HG03175 (cell line): ENCODE data around the gene CCNG1.
A peak's percentile ranks its signal among the peaks of the same experiment; 100 is the strongest.
"Not testable (repeated sequence)": the region's sequence is repeated elsewhere in the genome, so short reads cannot be mapped to it uniquely, and the experiment has no call there.

ENCODE experiments used
- ATAC-seq: cut with Tn5 transposase; IDR thresholded peaks from one replicate; pipeline ENCODE4 v1.9.1; 2021; ENCODE audit warnings: mild to moderate bottlenecking, moderate library complexity; ENCODE audit not compliant: unreplicated experiment

The CCNG1 gene

GRCh38 chr5:163440954-163441353 is 3.6 kb downstream of the CCNG1 start:
- ATAC-seq, result no peak

DNA sequence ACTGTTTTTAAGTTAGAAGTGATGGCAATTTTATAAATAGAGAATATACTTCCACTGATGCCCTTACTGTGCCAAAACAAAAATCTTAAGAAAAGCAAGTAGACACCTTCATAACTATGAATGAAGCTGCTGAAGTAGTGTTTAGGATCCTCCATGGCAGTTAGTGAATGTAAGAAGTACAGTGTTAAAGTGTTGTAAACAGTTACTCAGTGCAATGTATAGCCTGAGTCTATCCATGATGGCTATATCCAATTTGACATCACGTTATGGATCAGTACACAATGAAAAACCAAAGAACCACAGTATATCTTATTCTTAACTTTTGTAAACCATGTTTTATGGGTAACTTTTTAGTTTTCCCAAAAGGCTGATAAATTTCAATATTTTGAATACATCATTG is 7.1 kb downstream of the CCNG1 start:
- no peak for ATAC-seq

DNA sequence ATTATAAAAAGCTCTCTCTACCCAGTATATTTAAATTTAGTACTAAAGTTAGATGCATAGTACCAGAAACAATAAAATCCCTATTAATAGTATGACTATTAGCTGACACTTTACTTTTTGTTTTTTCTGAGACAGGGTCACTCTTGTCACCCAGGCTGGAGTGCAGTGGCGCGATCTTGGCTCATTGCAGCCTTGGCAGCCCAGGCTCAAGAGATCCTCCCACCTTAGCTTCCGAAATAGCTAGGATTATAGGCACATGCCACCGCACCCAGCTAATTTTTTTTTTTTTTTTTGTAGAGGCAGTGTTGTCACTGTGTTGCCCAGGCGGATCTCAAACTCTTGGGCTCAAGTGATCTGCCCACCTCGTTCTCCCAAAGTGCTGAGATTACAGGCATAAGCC is 8.0 kb downstream of the CCNG1 start:
- ATAC-seq, result no peak

- ATAC-seq, result no peak
Measured at GRCh38 chr5:163447191-163447590, 9.8 kb downstream of the CCNG1 start.

GRCh38 chr5:163447875-163448274 is 10.5 kb downstream of the CCNG1 start:
- no peak for ATAC-seq

DNA sequence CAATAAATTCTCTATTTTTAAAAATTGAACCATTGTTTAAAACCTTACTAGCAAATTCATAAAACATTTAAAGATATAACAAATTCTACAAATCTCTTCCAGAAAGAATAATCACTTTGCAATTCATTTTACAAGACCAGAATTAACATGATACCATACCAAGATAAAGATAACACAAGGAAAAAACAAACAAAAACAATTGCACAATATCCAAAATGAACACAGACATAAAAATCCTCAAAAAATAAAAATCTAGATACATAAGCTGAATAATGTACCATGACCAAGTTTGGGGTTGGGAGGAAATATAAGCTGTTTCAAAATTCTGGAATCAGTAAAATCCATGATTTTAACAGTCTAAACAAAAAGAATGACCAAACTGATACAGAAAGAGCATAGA is 11.1 kb downstream of the CCNG1 start:
- ATAC-seq, result no peak

- ATAC-seq, result no peak
Measured at GRCh38 chr5:163451489-163451888, 14.1 kb downstream of the CCNG1 start.

GRCh38 chr5:163453705-163454104 is 16.3 kb downstream of the CCNG1 start:
- no peak for ATAC-seq

DNA sequence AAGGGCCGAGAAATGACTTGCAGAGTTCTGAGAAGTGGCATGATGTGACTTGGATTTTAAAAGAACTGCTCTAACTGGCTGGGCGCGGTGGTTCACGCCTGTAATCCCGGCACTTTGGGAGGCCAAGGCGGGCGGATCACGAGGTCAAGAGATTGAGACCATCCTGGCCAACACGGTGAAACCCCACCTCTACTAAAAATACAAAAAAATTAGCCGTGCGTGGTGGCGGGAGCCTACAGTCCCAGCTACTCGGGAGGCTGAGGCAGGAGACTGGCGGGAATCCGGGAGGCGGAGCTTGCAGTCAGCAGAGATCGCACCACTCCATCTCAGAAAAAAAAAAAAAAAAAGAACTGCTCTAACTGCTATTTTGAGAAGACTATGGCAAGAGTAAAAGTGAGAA is 18.0 kb downstream of the CCNG1 start:
- not testable (repeated sequence) for ATAC-seq

DNA sequence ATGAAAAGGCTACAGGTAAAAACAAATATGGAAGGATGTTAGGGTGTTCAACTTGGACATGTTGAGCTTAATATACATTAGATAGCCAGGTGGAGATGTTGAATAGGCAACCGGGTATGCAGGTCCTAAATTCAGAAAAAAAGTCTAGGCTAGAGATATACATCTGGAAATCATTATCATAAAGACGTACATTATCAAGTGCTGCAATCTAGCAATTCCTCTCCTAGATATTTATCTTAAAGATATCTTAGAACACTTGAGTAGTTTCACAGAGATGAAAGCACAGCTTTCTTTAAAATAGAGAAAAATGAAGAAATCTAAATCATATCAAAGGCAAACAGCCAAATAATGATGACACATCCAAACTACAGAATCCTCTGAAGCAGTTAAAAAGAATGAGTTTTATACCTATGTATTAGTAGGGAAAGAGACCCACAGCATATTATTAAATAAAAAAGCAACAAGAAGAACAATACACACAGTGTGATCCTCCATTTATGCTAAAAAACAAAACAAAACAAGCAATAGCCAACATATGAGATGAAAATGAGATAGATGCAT is 18.7 kb downstream of the CCNG1 start:
- no peak for ATAC-seq

- ATAC-seq, result no peak
Measured at GRCh38 chr5:163456840-163457239, 19.4 kb downstream of the CCNG1 start.

GRCh38 chr5:163458778-163459385 is 21.5 kb downstream of the CCNG1 start:
- ATAC-seq, result no peak

DNA sequence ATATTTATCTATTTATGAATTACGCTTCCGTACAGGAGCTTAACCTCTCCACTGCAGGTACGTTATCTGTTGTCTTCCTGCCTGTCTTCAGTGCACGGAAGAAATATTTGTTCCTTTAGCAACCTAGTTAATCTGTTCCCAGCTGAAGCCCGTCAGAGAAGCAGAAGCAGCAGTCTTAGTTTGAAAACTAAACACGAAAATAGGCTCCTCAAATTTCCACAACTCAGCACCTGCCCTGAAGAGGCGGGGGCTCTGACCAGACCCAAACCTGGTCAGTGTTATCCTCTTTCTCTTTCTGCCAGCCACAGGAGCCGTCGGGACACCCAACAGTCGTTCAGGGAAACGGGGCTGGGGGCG is 22.0 kb downstream of the CCNG1 start:
- peak; percentile 8 for ATAC-seq

DNA sequence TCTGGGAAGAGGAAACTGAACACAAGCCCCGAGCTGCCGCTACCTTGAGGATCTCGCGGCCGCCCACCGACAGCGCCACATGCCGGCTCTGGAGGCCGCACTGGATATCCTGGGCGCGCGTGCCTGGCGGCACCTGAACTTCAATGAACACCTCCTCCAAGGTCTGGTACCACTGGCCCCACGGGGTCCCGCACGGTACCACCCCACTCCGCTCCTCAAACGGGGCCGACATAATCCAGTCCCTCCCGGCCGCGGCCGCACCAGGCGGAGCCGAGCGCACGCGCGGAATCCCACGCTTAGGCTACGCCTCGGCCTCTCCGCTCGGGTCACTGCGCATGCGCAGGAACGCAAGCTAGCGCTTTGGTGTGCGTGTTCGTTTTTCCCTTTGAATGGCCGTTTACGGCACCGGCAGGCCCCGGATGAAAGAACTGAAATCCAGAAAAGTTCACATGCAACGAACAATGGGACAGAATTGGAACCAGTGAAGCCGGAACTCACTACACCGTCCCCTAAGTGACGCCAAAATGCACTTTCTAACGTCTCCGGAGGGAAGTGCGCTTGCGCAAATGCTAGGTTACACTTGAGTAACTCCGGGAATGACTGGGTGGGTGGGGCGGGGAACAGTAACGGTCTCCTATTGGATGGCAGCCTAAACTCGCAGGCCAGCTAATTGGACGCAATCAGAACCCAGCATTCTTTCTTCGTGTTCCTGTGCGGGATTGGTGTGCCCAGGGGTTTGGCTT is 22.6 kb downstream of the CCNG1 start, which contains the start of gene NUDCD2:
TSS of gene NUDCD2 (minus strand) at position 284 of the 743 bp plus-strand sequence. CDS start at position 232, 52 bp downstream.
- peak; percentile 77 for ATAC-seq

- no peak for ATAC-seq
Measured at GRCh38 chr5:163460562-163461171, 23.3 kb downstream of the CCNG1 start, which contains the start of gene HMMR. TSS of gene HMMR (plus strand) at chr5:163460632. CDS start at chr5:163460693, 61 bp downstream.

DNA sequence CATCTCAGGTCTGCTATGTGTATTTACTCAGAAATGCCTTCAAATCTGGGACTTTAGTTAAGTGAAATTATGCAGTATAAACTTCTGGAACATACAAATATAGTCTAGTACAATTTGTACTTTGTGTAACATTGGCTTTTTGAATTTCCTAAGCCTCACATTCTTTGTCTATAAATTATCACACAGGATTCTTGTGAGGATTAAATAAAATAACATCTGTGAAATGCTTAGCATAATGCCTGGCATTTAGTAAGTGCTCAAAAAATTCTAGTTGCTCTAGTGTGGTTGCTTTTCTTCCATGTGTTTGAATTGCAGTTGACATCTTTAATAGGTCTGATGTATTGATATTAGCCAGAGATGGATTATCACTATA is 25.7 kb downstream of the CCNG1 start:
- no peak for ATAC-seq

- no peak for ATAC-seq
Measured at GRCh38 chr5:163467682-163468081, 30.3 kb downstream of the CCNG1 start.

GRCh38 chr5:163473635-163474243 is 36.3 kb downstream of the CCNG1 start:
- peak; percentile 96 for ATAC-seq

GRCh38 chr5:163475411-163475810 is 38.0 kb downstream of the CCNG1 start:
- ATAC-seq, result no peak

GRCh38 chr5:163478126-163478981 is 41.0 kb downstream of the CCNG1 start:
- ATAC-seq, result no peak

DNA sequence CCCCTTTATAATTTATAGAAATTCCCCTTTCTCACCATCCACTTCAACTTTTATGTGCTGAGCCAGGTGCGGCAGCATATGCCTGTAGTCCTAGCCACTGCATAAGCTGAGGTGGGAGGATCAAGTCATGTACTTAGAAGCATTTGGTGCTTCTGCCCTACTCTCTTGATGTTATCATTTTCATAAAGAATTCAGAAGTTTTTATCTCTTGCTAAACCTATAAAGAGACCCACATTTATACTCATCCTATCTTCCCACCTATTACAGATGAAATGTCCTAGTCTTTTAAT is 41.5 kb downstream of the CCNG1 start:
- ATAC-seq, result no peak
